CD14-positive monocyte (primary cell): ENCODE results near the gene MATK. TPM values are rescaled to one million over a fixed set of nuclear protein-coding genes. Genes with fewer than 3 reads are reported as not detected.
"Not testable (repeated sequence)": the region's sequence is repeated elsewhere in the genome, so short reads cannot be mapped to it uniquely, and the experiment has no call there.

Experiments used
- DNase-seq, 3 donors: peaks; one replicate each; pipeline ENCODE4 v3.0.0-alpha.2; 2011 to 2022
- H2AFZ ChIP-seq: 2 replicates; pipeline ENCODE4 v1.6.0; 2012; ENCODE audit warnings: mild to moderate bottlenecking, low read depth, low read length, inconsistent platforms; ENCODE audit not compliant: insufficient read depth, poor library complexity, severe bottlenecking
- H3K27ac ChIP-seq, 2 donors: 1 replicate in 1 of 2; 2 replicates in 1 of 2; pipeline ENCODE4 v1.5.1; 2012 to 2013; ENCODE audit warnings: low read length in 2 of 2, control low read depth in 1 of 2, inconsistent platforms in 1 of 2, low read depth in 1 of 2, mild to moderate bottlenecking in 1 of 2
- H3K27me3 ChIP-seq, 2 donors: one replicate each; pipeline versions ENCODE4 v1.6.0 to v1.6.1; 2011 to 2013; ENCODE audit warnings: low read length in 2 of 2; ENCODE audit not compliant: control insufficient read depth in 2 of 2, insufficient read depth in 2 of 2
- H3K36me3 ChIP-seq, 2 donors: replicated peaks in 1 of 2; 1 replicate in 1 of 2; 2 replicates in 1 of 2; pipeline versions ENCODE4 v1.5.1 to v1.6.1; 2012 to 2013; ENCODE audit warnings: low read length in 2 of 2, control low read depth in 1 of 2, inconsistent platforms in 1 of 2, mild to moderate bottlenecking in 1 of 2; ENCODE audit not compliant: insufficient read depth in 2 of 2, control insufficient read depth in 1 of 2
- H3K4me1 ChIP-seq, 2 donors: 1 replicate in 1 of 2; 2 replicates in 1 of 2; pipeline versions ENCODE4 v1.5.1 to v1.6.1; 2012 to 2013; ENCODE audit warnings: low read length in 2 of 2, control low read depth in 1 of 2, inconsistent platforms in 1 of 2, mild to moderate bottlenecking in 1 of 2, moderate library complexity in 1 of 2; ENCODE audit not compliant: insufficient read depth in 2 of 2, control insufficient read depth in 1 of 2
- H3K4me2 ChIP-seq: replicated peaks from 2 replicates; pipeline ENCODE3; 2012; ENCODE audit warnings: low read length, moderate library complexity, mild to moderate bottlenecking; ENCODE audit not compliant: poor library complexity, severe bottlenecking; ENCODE audit errors: extremely low read depth
- H3K4me3 ChIP-seq, 3 experiments: fragments of 200-600 bp in 1 of 3; sonication (generic) in 1 of 3; replicated peaks in 1 of 3; 1 replicate in 2 of 3; 2 replicates in 1 of 3; pipeline ENCODE4 v1.5.1; 2011 to 2013; ENCODE audit warnings: low read length in 3 of 3, mild to moderate bottlenecking in 3 of 3, control low read depth in 2 of 3, low read depth in 2 of 3, inconsistent platforms in 1 of 3, moderate library complexity in 1 of 3
- H3K79me2 ChIP-seq: 2 replicates; pipeline ENCODE4 v1.6.0; 2012; ENCODE audit warnings: mild to moderate bottlenecking, control low read depth, inconsistent platforms, low read length, moderate library complexity; ENCODE audit not compliant: insufficient read depth
- H3K9ac ChIP-seq: 2 replicates; pipeline ENCODE4 v1.6.0; 2017; ENCODE audit warnings: low read length, mild to moderate bottlenecking; ENCODE audit not compliant: insufficient read depth, poor library complexity, severe bottlenecking
- H3K9me3 ChIP-seq, 2 donors: replicated peaks in 1 of 2; 1 replicate in 1 of 2; 2 replicates in 1 of 2; pipeline versions ENCODE4 v1.5.1 to v1.6.1; 2012 to 2013; ENCODE audit warnings: low read length in 2 of 2, control low read depth in 1 of 2; ENCODE audit not compliant: control insufficient read depth in 1 of 2, insufficient read depth in 1 of 2
- H4K20me1 ChIP-seq: 2 replicates; pipeline ENCODE4 v1.6.0; 2012; ENCODE audit warnings: mild to moderate bottlenecking, low read length, control low read depth, moderate library complexity; ENCODE audit not compliant: insufficient read depth
- H3K27ac Mint-ChIP-seq, 7 donors: one replicate each; pipeline ENCODE4 v1.8.0; 2020; ENCODE audit warnings: mild to moderate bottlenecking in 7 of 7, mixed read lengths in 7 of 7, moderate library complexity in 6 of 7, inconsistent platforms in 2 of 7
- H3K27me3 Mint-ChIP-seq, 3 donors: one replicate each; pipeline ENCODE4 v1.8.0; 2021 to 2022; ENCODE audit warnings: low read depth in 3 of 3, mild to moderate bottlenecking in 3 of 3, mixed read lengths in 3 of 3, moderate library complexity in 3 of 3, inconsistent platforms in 1 of 3
- H3K36me3 Mint-ChIP-seq, 2 donors: one replicate each; pipeline ENCODE4 v1.8.0; 2020; ENCODE audit warnings: mixed read lengths in 2 of 2, inconsistent platforms in 1 of 2, mild to moderate bottlenecking in 1 of 2
- H3K4me1 Mint-ChIP-seq: one replicate; pipeline ENCODE4 v1.8.0; 2020; ENCODE audit warnings: mild to moderate bottlenecking, mixed read lengths
- H3K4me3 Mint-ChIP-seq, 2 donors: one replicate each; pipeline ENCODE4 v1.8.0; 2020; ENCODE audit warnings: mild to moderate bottlenecking in 2 of 2, mixed read lengths in 2 of 2, moderate library complexity in 1 of 2
- H3K9me3 Mint-ChIP-seq, 7 donors: one replicate each; pipeline ENCODE4 v1.8.0; 2020 to 2022; ENCODE audit warnings: mixed read lengths in 7 of 7, mild to moderate bottlenecking in 6 of 7, moderate library complexity in 6 of 7, inconsistent platforms in 2 of 7
- CTCF ChIP-seq: fragments of 200-600 bp; IDR thresholded peaks from one replicate; pipeline ENCODE4 v1.8.0; 2022; ENCODE audit warnings: antibody characterized with exemption, mild to moderate bottlenecking
- WGBS: methylation state at CpG from one replicate; pipeline ENCODE4 v1.1.5; 2013; ENCODE audit warnings: missing lambda C conversion rate; ENCODE audit not compliant: insufficient coverage; 5-methylcytosine and 5-hydroxymethylcytosine counted together
- intact Hi-C, 2 donors: fragments of 100-400 bp; cut with micrococcal nuclease; formaldehyde crosslinking; loops; one replicate each; pipeline versions ENCODE4 v1.15.0 to v1.15.1; 2023
- polyA plus RNA-seq, 3 donors: library from polyadenylated mRNA; depleted of rRNA in 1 of 3; unstranded in 2 of 3; stranded (reverse) in 1 of 3; fragments of 300-500 nt in 2 of 3; fragments of >200 nt in 1 of 3; fragmentation: Illumina TruSeq in 2 of 3; gene quantifications; 1 replicate in 2 of 3; 2 replicates in 1 of 3; pipeline ENCODE4 v1.2.3, GENCODE V29; 2012 to 2021

MATK gene
- polyA plus RNA-seq, 3 donors, result 0.20 to 0.44 (median 0.35) TPM

DNA sequence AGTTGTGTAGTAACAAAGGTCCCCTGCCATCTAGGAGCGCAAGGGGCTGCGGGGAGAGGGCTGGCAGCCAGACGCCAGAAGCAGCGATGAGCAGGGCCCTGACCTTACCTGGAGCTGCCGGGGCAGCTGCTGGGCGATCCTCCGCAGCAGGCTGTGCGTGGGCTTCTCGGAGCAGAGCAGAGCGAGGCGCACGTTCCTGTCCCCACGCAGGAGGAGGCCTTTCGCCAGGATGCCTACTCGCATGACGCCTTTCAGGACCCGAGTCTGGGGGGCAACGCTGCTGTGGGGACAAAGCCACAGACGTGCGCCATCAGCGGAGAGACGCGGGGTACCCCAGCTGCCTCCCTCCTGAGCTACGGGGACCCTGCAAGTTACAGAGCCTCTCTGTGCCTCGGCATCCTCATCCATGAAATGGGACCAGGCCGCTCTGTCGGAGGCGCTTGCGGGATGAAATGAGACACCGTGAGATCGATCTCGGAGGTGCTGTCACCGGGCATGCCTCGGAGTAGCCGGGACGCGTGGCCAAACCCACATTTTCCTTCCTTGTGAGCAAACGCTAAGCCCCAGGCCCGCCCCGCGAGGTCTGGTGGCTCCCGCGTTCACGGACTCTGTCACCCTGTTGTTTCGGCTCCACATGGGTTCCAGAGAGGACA, 30.5 kb upstream of the MATK start:
- H3K4me1 Mint-ChIP-seq, result peaks cover 17% of the 10 kb centered on the region
- H3K27me3 Mint-ChIP-seq, result peaks cover 9 to 17% (median 14%) of the 10 kb centered on the region in 3 donors
- Histone ChIP-seq H3K36me3 (no peaks in the 10 kb centered on the region), H4K20me1 (no peaks in the 10 kb centered on the region), H2AFZ (no peak overlapping the region), H3K9ac (no peak overlapping the region), H3K4me1 (peaks cover 14 to 26% of the 10 kb centered on the region in 2 donors), H3K27me3 (no peaks in the 10 kb centered on the region), H3K4me2 (no peak overlapping the region), H3K79me2 (no peaks in the 10 kb centered on the region), H3K4me3 (no peak overlapping the region), H3K27ac (no peak overlapping the region), H3K9me3 (no peaks in the 10 kb centered on the region)
- no peak overlapping the region for H3K27ac Mint-ChIP-seq
- no peaks in the 10 kb centered on the region for H3K36me3 Mint-ChIP-seq
- H3K9me3 Mint-ChIP-seq, result peaks cover 0 to 4% (median 0%) of the 10 kb centered on the region in 7 donors
- no peak for DNase-seq
- WGBS, result 94% methylated on average over 45 of the region's 45 CpGs
- intact Hi-C loops, result no loop called here
- no peak for TF ChIP-seq CTCF
- H3K4me3 Mint-ChIP-seq, result no peak overlapping the region

DNA sequence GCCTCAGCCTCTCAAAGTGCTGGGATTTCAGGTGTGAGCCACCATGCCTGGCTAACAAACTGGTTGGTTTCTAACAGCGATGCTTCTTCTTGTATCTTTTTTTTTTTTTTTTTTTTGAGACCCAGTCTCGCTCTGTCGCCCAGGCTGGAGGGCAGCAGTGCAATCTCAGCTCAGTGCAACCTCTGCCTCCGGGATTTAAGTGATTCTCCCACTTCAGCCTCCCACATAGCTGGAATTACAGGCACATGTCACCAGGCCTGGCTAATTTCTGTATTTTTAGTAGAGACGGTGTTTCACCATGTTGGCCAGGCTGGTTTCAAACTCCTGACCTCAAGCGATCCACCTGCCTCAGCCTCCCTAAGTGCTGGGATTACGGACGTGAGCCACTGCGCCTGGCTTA, 30.0 kb upstream of the MATK start:
- H3K9me3 ChIP-seq, H3K4me3 ChIP-seq, H3K9ac ChIP-seq, H3K4me3 Mint-ChIP-seq, intact Hi-C loops, H3K27ac ChIP-seq, H3K36me3 ChIP-seq, H3K36me3 Mint-ChIP-seq, H4K20me1 ChIP-seq, H3K27me3 ChIP-seq, DNase-seq, H3K9me3 Mint-ChIP-seq, H2AFZ ChIP-seq, H3K79me2 ChIP-seq, H3K4me2 ChIP-seq: not testable (repeated sequence)
- H3K4me1 ChIP-seq, result peaks cover 14 to 26% of the 10 kb centered on the region in 2 donors
- Mint-ChIP-seq H3K27ac (peak overlapping the region in 2 of 7 donors; percentile 48 to 63), H3K4me1 (peaks cover 16% of the 10 kb centered on the region), H3K27me3 (peaks cover 9 to 16% (median 12%) of the 10 kb centered on the region in 3 donors)
- 93% methylated on average over 8 of the region's 9 CpGs for WGBS
